Posterior vena cava (tissue), 2 donors: ENCODE results near the gene LRRC59. TPM values are rescaled to one million over a fixed set of nuclear protein-coding genes. Genes with fewer than 3 reads are reported as not detected.

ENCODE experiments used
- DNase-seq: peaks from one replicate; pipeline ENCODE4 v3.0.0-alpha.2; 2020; ENCODE audit warnings: low spot score
- intact Hi-C, 2 donors: fragments of 100-400 bp; cut with DNase I; formaldehyde crosslinking; loops; one replicate each; pipeline versions ENCODE4 v1.14.1 to v1.14.2; 2022 to 2023
- total RNA-seq, 2 donors: library from RNA; stranded (reverse); fragmentation: NEBNext Ultra II Directional; extraction: Animal tissue kit (Norgen Biotek cat#: 25700); gene quantifications; one replicate each; pipeline ENCODE4 v1.2.1, GENCODE V29; 2021
- donor health status: DM: yes; HTN: yes; CAD: no.
- donor health status: DM: yes; HTN: yes; CAD: no.

The LRRC59 gene
- total RNA-seq, 2 donors from 2014 or later = 66.1 to 93.6 TPM

GRCh38 chr17:50365649-50366393, 31.5 kb downstream of the LRRC59 start:
- no peak for DNase-seq
- intact Hi-C loops = no loop called here

- intact Hi-C loops = no loop called here
- DNase-seq = no peak
Observed at GRCh38 chr17:50365165-50365564, 32.2 kb downstream of the LRRC59 start.

GRCh38 chr17:50364715-50365114, 32.6 kb downstream of the LRRC59 start:
- peak; percentile 45 for DNase-seq
- intact Hi-C loops = no loop called here

GRCh38 chr17:50364061-50364458, 33.3 kb downstream of the LRRC59 start:
- intact Hi-C loops = no loop called here
- no peak for DNase-seq

GRCh38 chr17:50363217-50364060, 33.9 kb downstream of the LRRC59 start:
- DNase-seq = no peak
- intact Hi-C loops = no loop called here

- no peak for DNase-seq
- intact Hi-C loops = no loop called here
Observed at GRCh38 chr17:50362661-50363060, 34.7 kb downstream of the LRRC59 start.

GRCh38 chr17:50361561-50362480, 35.5 kb downstream of the LRRC59 start:
- DNase-seq = no peak
- intact Hi-C loops = no loop called here

GRCh38 chr17:50360486-50361115, 36.7 kb downstream of the LRRC59 start:
- intact Hi-C loops = no loop called here
- DNase-seq = no peak

GRCh38 chr17:50359998-50360461, 37.3 kb downstream of the LRRC59 start:
- no peak for DNase-seq

GRCh38 chr17:50359005-50359699, 38.2 kb downstream of the LRRC59 start:
- intact Hi-C loops = no loop called here
- no peak for DNase-seq

More at GRCh38 chr17:50359998-50360461, 37.3 kb downstream of the LRRC59 start:
- intact Hi-C loops = no loop called here

GRCh38 chr17:50358177-50358576, 39.1 kb downstream of the LRRC59 start:
- intact Hi-C loops = no loop called here
- no peak for DNase-seq

GRCh38 chr17:50356892-50357510, 40.3 kb downstream of the LRRC59 start:
- intact Hi-C loops = no loop called here
- peak; percentile 61 for DNase-seq

GRCh38 chr17:50356418-50356817, 40.9 kb downstream of the LRRC59 start:
- peak; percentile 62 for DNase-seq
- intact Hi-C loops = no loop called here

- peak; percentile 72 for DNase-seq
- intact Hi-C loops = no loop called here
Observed at GRCh38 chr17:50355701-50356341, 41.5 kb downstream of the LRRC59 start.

GRCh38 chr17:50355336-50355700, 42.0 kb downstream of the LRRC59 start:
- intact Hi-C loops = no loop called here
- DNase-seq = no peak

GRCh38 chr17:50354776-50355175, 42.5 kb downstream of the LRRC59 start:
- DNase-seq = no peak
- intact Hi-C loops = no loop called here

- DNase-seq = peak; percentile 76
- intact Hi-C loops = no loop called here
Observed at GRCh38 chr17:50354198-50354597, 43.1 kb downstream of the LRRC59 start.
